Transverse colon (tissue), 4 donors: ENCODE measurements around the gene SIGLEC7.

ENCODE experiments used
- EP300 ChIP-seq: sonication (generic); formaldehyde crosslinking; IDR thresholded peaks from one replicate; pipeline ENCODE4 v1.6.1; 2017; ENCODE audit warnings: antibody characterized with exemption, low read depth
- POLR2A ChIP-seq: fragments of 450-650 bp; IDR thresholded peaks from one replicate; pipeline ENCODE4 v1.6.1; 2016; ENCODE audit warnings: antibody characterized with exemption, mild to moderate bottlenecking, moderate library complexity
- POLR2AphosphoS5 ChIP-seq, 3 donors: sonication (generic); formaldehyde crosslinking; IDR thresholded peaks; one replicate each; pipeline ENCODE4 v1.6.1; 2016; ENCODE audit warnings: antibody characterized with exemption in 3 of 3
- TF ChIP-seq, protein P1 (sequence below), 5 experiments: fragments of 200-600 bp in 3 of 5; fragments of 450-650 bp in 2 of 5; sonication (generic) in 3 of 5; IDR thresholded peaks; 1 replicate in 2 of 5; 2 replicates in 3 of 5; pipeline ENCODE4 v1.5.1; 2016 to 2017; ENCODE audit warnings: antibody characterized with exemption in 5 of 5, inconsistent platforms in 3 of 5, mild to moderate bottlenecking in 2 of 5, moderate library complexity in 1 of 5

DNA sequence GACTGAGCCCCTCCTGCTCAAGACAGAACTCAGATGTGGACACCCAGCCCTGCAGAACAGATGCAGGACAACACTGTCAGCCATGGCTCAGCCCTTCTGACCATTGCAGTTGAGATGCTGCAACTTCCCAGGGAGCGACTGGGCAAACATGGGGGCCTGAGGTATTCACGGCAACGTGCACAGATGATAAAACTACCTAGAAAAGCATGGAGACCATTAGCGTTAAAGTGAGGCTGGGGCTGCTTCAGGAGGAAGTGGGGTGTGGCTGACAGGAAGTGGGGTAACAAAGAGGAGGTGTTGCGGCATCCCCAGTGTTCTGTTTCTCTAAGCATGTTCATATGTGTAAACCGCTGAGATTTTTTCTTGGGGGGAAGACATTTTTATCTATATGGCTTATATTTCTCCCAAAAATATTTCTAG, 18.7 kb upstream of the SIGLEC7 start:
- TF ChIP-seq POLR2A (no peak), POLR2AphosphoS5 (IDR thresholded peaks at IDR 0.05) (no peak), EP300 (no peak)
- TF ChIP-seq, protein P1, sequence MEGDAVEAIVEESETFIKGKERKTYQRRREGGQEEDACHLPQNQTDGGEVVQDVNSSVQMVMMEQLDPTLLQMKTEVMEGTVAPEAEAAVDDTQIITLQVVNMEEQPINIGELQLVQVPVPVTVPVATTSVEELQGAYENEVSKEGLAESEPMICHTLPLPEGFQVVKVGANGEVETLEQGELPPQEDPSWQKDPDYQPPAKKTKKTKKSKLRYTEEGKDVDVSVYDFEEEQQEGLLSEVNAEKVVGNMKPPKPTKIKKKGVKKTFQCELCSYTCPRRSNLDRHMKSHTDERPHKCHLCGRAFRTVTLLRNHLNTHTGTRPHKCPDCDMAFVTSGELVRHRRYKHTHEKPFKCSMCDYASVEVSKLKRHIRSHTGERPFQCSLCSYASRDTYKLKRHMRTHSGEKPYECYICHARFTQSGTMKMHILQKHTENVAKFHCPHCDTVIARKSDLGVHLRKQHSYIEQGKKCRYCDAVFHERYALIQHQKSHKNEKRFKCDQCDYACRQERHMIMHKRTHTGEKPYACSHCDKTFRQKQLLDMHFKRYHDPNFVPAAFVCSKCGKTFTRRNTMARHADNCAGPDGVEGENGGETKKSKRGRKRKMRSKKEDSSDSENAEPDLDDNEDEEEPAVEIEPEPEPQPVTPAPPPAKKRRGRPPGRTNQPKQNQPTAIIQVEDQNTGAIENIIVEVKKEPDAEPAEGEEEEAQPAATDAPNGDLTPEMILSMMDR (IDR thresholded peaks at IDR 0.05) = no peak
